IPS DF 4.7 (cell line): ENCODE results near the gene UMAD1.
"Not testable (repeated sequence)": the region's sequence is repeated elsewhere in the genome, so short reads cannot be mapped to it uniquely, and the experiment has no call there.

Experiments used
- DNase-seq: peaks from one replicate; pipeline ENCODE4 v3.0.0-alpha.2; 2013; ENCODE audit warnings: low spot score; ENCODE audit errors: extremely low read depth

The UMAD1 gene

DNA sequence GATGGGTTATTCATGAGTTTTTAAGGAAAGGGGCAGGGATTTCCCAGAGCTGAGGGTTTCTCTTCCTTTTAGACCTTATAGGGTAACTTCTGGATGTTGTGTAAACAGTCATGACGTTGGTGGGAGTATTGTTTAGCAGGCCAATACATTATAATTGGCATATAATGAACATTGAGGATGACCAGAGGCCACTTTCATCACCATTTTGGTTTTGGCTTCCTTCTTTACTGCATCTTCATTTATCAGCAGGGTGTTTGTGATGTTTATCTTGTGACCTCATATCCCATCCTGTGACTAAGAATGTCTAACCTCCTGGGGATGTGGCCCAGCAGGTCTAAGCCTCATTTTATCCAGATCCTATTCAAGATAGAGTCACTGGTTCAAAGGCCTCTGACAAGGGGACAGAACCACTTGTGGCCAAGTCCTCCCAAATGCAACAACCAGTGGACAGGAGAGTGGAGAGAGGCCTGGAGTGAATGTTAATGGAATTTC, 155.1 kb downstream of the UMAD1 start:
- no peak for DNase-seq

DNA sequence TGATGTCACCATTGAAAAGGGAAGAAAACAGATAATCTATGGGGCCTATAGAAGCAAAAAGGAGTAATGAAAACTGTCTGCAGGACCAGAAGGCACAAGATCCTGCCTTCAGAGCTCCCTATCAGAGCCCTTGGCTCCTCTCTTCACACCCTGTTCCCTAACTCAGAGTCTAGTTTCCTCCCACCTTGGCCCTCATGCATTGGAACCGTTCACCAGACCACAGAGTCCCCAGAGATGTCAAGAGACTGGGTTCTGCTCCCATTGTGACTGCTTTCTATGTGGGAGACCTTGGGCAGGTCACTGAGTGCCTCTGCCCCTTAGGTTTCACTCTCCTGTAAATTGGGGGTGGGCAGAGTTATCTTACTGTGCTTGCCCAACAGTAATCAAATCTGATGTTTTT, 158.0 kb downstream of the UMAD1 start:
- DNase-seq, result no peak

DNA sequence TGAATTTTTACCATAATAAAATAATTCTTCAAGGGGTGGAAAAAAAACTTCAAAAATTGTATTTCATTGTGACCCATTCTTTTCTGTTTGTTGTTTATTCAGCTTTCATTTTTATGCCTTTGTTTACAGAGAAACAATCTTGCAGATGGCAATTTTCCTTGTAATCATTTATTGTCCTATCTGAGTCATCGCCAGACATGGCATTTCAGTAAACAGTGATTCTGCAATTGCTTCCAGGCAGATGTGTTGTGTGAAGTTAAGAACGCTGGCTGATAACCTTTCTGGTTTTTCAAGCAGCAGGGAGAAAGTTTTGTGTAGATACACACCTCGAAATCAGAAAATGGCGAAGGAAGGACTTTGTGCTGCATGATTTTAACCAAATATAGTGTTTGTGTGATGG, 158.6 kb downstream of the UMAD1 start:
- no peak for DNase-seq

DNA sequence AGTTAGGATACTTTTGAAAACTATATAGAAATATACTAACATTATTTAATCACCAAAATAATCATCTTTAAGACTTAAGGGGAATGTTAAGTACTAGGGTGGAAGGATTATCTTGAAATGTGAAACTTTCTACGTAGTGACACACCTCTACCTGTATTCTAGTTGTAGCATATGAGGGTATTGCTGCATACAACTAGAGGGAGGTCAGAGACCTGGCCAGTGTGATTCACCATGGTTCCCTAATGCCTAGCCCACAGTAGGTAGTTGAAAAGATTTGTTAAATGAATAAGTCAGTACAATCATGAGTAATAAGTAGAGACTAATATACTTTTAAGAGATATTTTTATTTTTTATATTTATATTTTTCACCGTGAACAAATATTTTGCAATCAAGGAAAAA, 162.0 kb downstream of the UMAD1 start:
- no peak for DNase-seq

DNA sequence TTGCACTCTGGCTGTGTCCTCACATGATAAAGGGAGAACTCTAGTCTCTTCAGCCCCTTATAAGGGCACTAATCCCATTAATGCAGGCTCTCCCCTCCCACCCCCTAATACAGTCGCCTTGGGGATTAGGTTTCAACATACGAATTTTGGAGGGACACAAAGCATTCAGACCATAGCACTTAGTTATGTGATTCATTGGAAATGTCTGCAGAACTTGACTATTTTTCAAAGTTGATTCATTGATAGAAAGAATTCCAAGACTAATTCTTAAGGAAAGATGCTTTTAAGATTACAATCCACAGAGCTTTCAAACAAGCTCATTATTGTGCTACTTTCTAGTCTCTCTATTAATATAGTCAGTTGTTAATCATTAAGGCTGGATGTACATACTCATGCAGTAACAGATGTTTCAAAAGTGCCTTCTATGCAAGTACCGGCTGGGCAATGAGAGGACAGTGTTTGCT, 163.2 kb downstream of the UMAD1 start:
- DNase-seq, result no peak

DNA sequence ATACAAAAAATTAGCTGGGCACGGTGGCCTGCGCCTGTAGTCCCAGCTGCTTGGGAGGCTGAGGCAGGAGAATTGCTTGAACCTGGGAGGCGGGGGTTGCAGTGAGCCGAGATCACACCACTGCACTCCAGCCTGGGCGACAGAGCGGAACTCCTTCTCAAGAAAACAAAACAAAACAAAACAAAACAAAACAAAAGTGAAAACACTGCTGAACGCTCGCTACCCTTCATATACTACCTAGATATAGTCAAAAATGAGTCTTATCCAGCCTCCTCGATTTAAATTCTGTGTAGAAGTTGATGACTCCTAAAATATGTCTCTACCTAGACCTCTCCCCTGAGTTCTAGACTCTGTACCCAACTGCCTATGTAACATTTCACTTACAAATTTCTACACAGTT, 164.3 kb downstream of the UMAD1 start:
- not testable (repeated sequence) for DNase-seq

DNA sequence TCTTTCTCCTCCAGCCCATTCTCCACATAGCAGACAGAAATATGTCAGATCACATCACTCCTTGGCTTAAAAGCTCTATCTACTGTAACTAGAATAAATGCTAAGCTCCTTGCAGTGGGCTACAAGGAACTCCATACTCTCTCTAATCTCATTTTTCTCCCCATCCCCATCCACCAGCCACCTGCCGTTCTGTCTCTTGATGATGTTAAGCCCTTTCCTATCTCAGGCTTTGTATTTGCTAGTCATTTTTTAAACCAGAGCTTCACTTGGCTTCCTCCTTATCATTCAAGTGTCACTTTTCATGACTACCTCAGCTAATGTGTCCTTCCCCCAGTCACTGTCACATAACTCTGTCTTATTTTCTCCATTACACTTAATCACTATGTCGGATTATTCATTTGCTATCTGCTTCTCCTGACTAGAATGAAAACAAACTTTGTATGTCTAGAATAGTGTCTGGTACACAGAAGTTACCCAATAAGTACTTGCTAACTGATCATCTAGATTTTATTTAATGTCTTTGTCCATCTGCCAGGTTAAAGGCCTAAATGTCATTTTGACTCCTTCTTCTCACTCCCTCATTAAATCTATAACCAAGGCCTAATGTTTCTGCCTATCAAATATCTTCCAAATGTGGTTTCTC, 165.1 kb downstream of the UMAD1 start:
- no peak for DNase-seq

DNA sequence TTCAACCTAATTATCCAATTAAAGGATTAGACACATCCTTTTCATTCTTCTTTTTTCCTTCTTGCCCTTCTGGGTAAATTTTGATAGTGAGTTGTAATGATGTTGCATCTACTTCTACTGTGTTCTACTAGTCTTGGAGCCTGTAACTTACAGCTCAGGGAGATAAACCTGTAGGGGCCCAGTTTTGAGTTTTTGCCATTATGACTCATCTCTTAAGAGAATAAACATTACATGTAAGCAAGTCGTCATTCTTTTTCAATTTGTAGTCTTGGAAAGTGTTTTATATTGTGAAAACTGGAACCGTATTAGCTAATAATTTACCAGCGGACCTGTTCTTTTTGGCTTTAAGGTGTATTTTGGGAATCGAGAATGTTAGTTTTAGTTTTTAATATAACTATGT, 167.6 kb downstream of the UMAD1 start:
- no peak for DNase-seq

DNA sequence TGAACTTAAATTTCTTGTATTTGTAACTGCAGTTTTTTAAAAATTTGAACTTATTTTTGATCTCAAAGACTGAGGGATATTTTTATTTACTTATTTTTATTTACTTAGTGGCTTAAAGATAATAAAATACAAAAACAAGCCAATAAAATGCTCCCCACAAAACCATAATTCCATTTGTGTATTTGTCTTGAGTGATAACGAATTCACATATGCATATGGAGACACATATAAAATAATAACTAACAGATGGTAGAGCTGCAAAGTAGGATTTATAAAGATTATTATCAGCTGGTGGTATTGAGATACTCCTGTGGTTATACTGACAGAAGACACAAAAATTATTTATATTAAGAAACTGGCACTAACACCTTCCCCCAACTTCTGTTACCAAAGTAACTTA, 168.1 kb downstream of the UMAD1 start:
- no peak for DNase-seq

DNA sequence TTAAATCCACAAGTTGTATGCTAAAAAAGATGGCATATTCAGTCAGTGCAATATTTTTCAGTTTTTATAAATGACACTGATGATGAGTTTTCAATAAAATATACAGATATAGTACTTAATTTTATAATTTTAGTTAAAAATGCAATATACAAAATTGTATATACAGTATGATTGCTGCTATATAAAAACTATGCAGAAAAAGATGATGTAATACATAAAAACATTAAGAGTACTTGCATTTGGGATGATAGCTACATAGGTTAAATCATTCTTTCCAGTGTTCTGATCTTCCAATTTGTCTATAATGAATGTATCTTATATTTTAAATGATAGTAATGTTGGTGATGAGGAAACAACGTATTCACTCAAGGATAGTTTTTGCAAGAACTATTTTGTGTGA, 169.8 kb downstream of the UMAD1 start:
- DNase-seq, result no peak

DNA sequence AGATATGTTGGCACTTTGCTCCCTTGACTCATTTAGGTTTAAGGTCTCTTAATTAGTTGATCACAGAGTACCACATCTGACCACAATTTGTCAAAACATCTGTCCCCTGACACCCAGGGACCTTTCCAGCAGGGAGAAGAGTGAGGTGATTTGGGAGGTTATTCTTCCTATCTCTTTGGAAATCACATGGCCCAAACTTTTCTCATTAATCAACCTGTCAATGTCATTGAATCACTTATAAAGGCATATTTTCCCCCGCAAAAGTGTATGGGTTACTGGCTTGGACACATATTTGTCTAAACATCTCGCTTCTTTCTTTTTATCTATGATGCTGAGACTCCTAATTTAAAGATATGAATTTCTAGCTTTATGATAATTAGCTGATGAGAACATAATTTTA, 170.3 kb downstream of the UMAD1 start:
- no peak for DNase-seq

DNA sequence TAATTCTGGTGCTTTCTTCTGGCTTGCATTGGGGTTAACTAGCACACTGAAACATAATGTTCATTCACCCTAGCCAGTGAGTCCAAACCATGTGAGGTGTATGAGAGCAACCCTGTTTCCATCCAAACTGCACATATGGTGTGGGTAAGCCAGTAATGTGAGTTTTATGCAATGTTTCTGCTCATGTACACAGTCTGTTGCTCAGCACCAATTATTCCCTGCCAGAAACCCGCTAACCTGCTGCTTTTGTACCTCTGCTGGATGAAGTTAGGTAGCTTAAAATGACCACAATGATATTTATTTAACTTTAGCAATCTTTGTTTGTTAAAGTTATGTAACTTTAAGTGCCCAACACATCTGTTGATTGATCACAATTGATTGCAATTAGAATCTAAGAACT, 171.6 kb downstream of the UMAD1 start:
- DNase-seq, result no peak

DNA sequence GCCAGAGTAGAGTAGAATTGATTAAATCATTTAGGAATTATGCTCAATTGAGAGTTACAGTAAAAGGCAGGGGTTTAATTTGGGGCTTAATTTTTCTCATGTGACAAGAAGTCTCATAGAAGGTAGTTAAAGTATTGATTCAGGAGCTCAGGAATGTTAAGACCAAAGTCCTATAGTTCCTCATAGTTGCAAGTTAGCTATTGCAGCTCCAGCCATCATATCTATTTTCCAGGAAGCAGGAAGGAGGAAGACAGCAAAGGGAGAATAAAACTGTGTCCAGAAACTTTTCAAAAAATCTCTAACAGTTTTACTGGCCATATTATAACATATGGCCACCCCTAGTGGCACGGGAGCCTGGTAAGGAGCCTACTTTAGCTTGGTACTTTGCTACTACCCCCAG, 174.8 kb downstream of the UMAD1 start:
- DNase-seq, result no peak

DNA sequence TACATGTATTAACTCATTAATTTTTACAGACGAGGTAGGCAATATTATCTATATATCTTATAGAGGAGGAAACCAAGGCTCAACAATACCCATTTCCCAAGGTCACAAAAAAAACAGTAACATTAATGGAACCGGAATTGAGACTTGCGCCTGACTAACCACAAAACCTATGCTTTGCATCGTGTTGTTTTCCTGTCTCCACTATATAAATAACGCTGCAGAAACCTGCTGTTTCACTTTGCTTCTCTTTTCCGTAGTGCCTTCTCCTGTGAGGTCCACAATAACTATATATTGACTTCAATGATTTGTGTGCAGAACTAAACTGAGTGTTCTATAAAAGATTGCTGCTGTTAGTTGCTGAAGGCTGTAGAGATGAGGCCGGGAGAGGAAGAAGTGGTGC, 175.5 kb downstream of the UMAD1 start:
- no peak for DNase-seq

DNA sequence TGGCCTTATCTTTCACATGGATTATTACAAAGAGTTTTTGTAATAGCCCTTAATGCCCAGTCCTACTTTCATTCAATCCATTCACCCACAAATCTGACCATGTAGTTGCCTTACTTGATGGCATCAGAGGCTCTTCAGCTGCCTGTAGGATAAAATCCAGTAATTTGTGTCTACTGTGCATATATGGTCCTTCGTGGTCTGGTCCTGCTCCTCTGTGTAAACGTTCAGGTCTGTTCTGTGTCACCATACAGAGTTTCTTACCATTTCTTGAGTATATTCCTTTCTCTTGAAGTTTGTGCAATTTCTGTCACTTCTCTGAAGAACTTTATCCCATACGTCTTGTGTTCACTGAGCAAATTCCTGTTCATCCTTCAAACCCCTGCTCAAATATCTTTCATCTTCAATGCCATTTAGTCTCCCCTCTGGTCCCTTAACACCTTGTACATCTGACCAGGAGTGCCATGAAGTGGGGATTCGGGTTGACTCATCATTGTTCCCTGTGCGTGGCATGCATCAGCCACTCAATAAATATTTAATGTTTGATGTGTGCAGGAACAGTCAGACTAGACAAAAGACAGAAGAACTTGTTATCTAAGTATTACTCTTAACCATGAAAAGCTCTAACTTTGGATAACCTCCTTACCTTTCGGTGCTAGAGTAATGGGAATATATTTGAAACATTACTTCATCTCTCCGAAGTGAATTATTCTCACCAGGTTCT, 176.4 kb downstream of the UMAD1 start:
- no peak for DNase-seq

DNA sequence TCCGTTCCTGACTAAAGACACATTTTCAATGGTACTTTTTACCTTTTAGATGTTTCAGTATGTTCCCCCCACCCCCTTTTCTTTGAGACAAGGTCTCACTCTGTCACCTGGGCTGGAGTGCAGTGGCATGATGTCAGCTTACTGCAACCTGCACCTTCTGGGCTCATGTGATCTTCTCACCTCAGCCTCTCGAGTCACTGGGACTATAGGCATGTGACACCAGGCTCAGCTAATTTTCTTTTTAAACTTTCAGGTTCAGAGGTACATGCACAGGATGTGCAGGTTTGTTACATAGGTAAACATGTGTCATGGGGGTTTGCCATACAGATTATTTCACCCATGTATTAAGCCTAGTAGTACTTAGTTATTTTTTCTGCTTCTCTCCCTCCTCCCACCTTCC, 177.2 kb downstream of the UMAD1 start:
- no peak for DNase-seq

DNA sequence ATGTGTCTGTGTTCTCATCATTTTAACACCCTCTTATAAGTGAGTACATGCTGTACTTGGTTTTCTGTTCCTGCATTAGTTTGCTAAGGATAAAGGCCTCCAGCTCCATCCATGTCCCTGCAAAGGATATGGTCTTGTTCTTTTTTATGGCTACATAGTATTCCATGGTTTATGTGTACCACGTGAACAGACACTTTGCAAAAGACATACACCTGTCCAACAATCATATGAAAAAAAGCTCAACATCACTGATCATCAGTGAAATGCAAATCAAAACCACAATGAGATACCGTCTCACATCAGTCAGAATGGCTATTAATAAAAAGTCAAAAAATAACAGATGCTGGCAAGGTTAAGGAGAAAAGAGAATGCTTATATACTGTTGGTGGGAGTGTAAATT, 177.6 kb downstream of the UMAD1 start:
- DNase-seq, result not testable (repeated sequence)

DNA sequence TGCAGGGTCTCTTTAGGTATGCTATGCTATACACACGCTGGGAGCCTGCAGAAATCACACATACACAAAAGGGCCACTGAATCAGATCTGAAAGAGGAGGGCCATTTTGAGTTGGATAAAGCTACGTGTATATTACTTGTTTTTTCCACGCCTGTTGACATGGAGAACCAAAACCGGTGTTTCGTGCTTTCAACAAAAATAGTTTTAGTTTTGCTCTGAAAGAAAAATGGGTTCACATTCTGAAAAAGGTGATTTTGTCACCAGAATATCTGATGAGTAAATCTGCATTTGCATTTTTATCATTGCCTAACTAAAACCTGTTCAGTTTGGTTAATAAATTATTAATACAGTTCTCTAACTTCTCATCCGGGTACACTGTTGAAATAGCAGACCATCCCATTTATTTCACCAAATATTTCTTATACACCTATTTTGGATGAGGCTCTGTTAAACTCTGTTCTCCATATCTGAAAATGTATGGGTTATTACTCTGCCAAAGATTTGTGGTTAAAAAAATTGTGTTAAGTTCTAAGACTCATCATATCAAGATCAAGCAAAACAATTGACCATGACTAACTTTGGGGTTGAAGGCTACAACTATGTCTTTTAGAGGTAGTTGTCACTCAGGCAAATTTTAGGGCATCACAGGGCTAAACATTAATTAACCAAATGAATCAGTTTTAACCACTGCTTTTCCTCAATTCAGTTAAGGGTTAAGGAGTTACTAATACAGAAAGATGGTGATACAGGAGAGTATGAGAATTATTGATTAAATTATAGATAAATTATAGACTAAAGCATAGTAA, 179.1 kb downstream of the UMAD1 start:
- DNase-seq, result no peak

DNA sequence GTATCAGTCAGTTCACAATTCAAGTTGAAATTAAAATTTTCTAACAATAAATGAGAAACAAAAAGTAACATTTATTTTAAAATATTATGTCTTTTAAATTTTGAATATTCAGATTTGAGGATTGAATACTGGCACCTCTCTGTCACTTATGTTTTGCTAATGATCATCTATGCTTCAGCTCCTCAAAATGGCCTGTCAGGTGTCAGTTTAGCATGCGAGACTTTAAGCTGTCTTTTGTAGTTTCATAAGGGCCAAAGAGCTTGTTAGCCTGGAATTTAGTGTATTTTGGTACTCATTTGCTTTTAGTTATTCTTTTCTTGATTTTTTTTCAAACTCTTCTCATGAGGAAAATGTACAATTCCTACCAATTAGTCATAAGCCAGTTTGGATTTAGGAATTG, 179.9 kb downstream of the UMAD1 start:
- no peak for DNase-seq

DNA sequence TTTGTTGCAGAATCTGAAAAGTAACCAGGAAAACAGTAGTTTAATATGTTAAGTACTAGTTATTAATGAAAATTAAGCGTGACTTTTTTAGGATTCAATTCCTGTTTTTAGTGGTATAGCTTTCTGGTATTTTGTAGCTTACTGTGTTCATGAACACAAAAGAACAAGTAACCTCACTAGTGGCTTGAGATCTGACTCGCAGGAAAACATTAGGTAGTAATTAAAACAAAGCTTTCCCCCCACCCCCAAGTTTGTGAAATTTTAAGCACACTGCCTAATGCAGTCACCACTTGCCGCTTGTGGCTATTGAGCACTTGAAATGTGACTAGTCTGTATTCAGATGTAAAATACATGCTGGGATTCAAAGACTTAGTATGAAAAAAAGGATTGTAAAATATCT, 180.4 kb downstream of the UMAD1 start:
- DNase-seq, result no peak

DNA sequence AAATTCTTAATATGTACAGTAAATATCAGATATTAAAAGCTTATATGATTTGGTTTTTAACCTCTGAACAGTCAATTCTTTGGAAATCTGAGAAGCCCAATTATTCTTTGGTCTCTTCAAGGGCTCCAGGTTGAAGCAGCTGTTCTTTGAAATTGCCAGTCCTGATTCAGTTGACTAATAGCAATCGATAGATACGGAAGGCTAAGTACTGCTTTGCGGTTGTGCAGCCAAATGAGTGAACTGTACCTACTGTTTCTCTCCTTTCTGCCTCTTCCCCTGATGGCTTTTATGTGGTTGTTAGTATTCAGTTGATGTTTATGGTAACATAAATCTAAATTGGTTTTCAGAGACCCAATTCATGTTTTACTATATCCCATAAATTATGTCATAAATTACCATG, 181.0 kb downstream of the UMAD1 start:
- DNase-seq, result no peak

DNA sequence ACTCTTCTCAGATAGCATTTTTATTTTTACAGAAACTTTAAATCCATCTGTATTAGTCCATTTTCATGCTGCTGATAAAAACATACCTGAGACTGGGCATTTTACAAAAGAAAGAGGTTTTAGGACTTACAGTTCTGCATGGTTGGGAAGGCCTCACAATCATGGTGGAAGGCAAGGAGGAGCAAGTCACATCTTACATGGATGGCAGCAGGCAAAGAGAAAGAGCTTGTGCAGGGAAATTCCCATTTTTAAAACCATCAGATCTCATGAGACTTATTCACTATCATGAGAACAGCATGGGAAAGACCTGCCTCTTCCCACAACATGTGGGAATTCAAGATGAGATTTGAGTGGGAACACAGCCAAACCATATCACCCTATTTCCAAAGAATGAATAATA, 184.7 kb downstream of the UMAD1 start:
- DNase-seq, result not testable (repeated sequence)
